ENCODE measurements around the gene ENTPD6.

DNA sequence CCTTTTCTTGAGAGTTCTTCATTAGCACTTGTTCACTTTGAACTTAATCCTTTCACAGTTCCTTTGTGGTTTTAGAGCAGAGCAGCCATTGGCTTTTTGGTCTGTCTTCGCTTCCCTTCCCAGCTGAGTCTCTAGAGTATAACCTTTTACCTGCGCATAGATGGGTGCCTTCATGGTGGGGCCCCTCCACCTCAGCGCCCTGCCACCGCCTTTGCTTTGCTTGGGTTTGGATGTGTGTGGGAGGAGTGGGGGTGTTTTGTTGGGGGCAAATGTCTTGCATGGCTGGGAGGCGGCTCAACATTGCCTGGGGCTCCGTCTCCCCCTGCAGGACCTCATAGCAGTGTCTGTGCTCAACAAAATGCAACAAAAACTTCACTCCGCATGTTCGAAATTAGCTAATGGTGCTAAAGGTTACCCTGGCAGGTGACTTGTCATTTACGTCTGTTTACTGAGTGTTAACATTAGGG, 64.3 kb downstream of the ENTPD6 start:
- TF ChIP-seq POLR2A (IDR thresholded peaks at IDR 0.05; ENCODE audit: low read length) = no peak
- TF ChIP-seq GATA1 (IDR thresholded peaks at IDR 0.05; ENCODE audit: low read depth, low read length) = no peak

All from erythroblast (primary cell).